Neural progenitor cell (in vitro differentiated cells): ENCODE measurements around the gene HJV.

Source experiments
- EZH2 ChIP-seq: fragments of 200-600 bp; sonication (generic); IDR thresholded peaks from 2 replicates; pipeline ENCODE4 v1.6.1; 2017; ENCODE audit warnings: antibody characterized with exemption, mild to moderate bottlenecking, moderate library complexity
- EZH2phosphoT487 ChIP-seq: fragments of 200-600 bp; sonication (generic); IDR thresholded peaks from 2 replicates; pipeline ENCODE4 v1.6.1; 2017; ENCODE audit warnings: antibody characterized with exemption
- TF ChIP-seq, protein P1 (sequence below): fragments of 200-600 bp; sonication (generic); IDR thresholded peaks from 2 replicates; pipeline ENCODE4 v1.5.1; 2017; ENCODE audit warnings: antibody characterized with exemption, mild to moderate bottlenecking

- no peak for TF ChIP-seq EZH2
- TF ChIP-seq EZH2phosphoT487 = no peak
- TF ChIP-seq, protein P1, sequence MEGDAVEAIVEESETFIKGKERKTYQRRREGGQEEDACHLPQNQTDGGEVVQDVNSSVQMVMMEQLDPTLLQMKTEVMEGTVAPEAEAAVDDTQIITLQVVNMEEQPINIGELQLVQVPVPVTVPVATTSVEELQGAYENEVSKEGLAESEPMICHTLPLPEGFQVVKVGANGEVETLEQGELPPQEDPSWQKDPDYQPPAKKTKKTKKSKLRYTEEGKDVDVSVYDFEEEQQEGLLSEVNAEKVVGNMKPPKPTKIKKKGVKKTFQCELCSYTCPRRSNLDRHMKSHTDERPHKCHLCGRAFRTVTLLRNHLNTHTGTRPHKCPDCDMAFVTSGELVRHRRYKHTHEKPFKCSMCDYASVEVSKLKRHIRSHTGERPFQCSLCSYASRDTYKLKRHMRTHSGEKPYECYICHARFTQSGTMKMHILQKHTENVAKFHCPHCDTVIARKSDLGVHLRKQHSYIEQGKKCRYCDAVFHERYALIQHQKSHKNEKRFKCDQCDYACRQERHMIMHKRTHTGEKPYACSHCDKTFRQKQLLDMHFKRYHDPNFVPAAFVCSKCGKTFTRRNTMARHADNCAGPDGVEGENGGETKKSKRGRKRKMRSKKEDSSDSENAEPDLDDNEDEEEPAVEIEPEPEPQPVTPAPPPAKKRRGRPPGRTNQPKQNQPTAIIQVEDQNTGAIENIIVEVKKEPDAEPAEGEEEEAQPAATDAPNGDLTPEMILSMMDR = no peak
These were observed 13.9 kb downstream of the HJV start for GRCh38 chr1:146007489-146008133.
